Measurements from ENCODE around the gene ESPL1. TPM values are rescaled to one million over a fixed set of nuclear protein-coding genes. Genes with fewer than 3 reads are reported as not detected.
A peak's percentile ranks its signal among the peaks of the same experiment; 100 is the strongest.

The ESPL1 gene
- total RNA-seq, 2 donors from 2014 or later = 0.62 to 1.0 TPM

- DNase-seq (ENCODE audit: low spot score) = peak; percentile 26
- intact Hi-C loops (cut with DNase I) = no loop called here
Measured at GRCh38 chr12:53229454-53229853, 38.6 kb upstream of the ESPL1 start.

- peak; percentile 59 for DNase-seq (ENCODE audit: low spot score)
- intact Hi-C loops (cut with DNase I) = no loop called here
Measured at GRCh38 chr12:53230108-53230845, 37.8 kb upstream of the ESPL1 start.

- intact Hi-C loops (cut with DNase I) = no loop called here
- DNase-seq (ENCODE audit: low spot score) = no peak
Measured at GRCh38 chr12:53231671-53231920, 36.5 kb upstream of the ESPL1 start.

GRCh38 chr12:53231921-53232645, 36.0 kb upstream of the ESPL1 start, which contains the start of gene RARG:
RARG (minus strand) TSS chr12:53232209; CDS start chr12:53227545, 4,664 bp downstream.
- intact Hi-C loops (cut with DNase I) = no loop called here
- peak; percentile 85 for DNase-seq (ENCODE audit: low spot score)

GRCh38 chr12:53232646-53233461, 35.2 kb upstream of the ESPL1 start:
- intact Hi-C loops (cut with DNase I) = no loop called here
- DNase-seq (ENCODE audit: low spot score) = no peak

GRCh38 chr12:53233671-53234121, 34.4 kb upstream of the ESPL1 start:
- no peak for DNase-seq (ENCODE audit: low spot score)
- intact Hi-C loops (cut with DNase I) = no loop called here

GRCh38 chr12:53234271-53234914, 33.7 kb upstream of the ESPL1 start:
- DNase-seq (ENCODE audit: low spot score) = no peak
- intact Hi-C loops (cut with DNase I) = no loop called here

- intact Hi-C loops (cut with DNase I) = no loop called here
- no peak for DNase-seq (ENCODE audit: low spot score)
Measured at GRCh38 chr12:53235164-53235563, 32.9 kb upstream of the ESPL1 start.

GRCh38 chr12:53235742-53236442, 32.2 kb upstream of the ESPL1 start:
- no peak for DNase-seq (ENCODE audit: low spot score)
- intact Hi-C loops (cut with DNase I) = no loop called here

- no peak for DNase-seq (ENCODE audit: low spot score)
- intact Hi-C loops (cut with DNase I) = no loop called here
Measured at GRCh38 chr12:53236443-53237111, 31.5 kb upstream of the ESPL1 start.

- no peak for DNase-seq (ENCODE audit: low spot score)
Measured at GRCh38 chr12:53239643-53240258, 28.3 kb upstream of the ESPL1 start.

GRCh38 chr12:53241623-53242412, 26.3 kb upstream of the ESPL1 start:
- intact Hi-C loops (cut with DNase I) = no loop called here
- no peak for DNase-seq (ENCODE audit: low spot score)

More at GRCh38 chr12:53239643-53240258, 28.3 kb upstream of the ESPL1 start:
- intact Hi-C loops (cut with DNase I) = no loop called here

- intact Hi-C loops (cut with DNase I) = no loop called here
- DNase-seq (ENCODE audit: low spot score) = no peak
Measured at GRCh38 chr12:53244337-53244736, 23.8 kb upstream of the ESPL1 start.

- no peak for DNase-seq (ENCODE audit: low spot score)
- intact Hi-C loops (cut with DNase I) = no loop called here
Measured at GRCh38 chr12:53245286-53245685, 22.8 kb upstream of the ESPL1 start.

- DNase-seq (ENCODE audit: low spot score) = peak; percentile 92
- intact Hi-C loops (cut with DNase I) = loop anchor here in 1 of 2 donors (5.0 kb wide), 2 partner anchors 39 to 41 kb away; no protein-coding TSS in a partner anchor
Measured at GRCh38 chr12:53251477-53252348, 16.4 kb upstream of the ESPL1 start.

GRCh38 chr12:53252349-53252916, 15.7 kb upstream of the ESPL1 start:
- no peak for DNase-seq (ENCODE audit: low spot score)
- intact Hi-C loops (cut with DNase I) = loop anchor here in 1 of 2 donors (5.0 kb wide), 2 partner anchors 40 kb away; no protein-coding TSS in a partner anchor
